ENCODE measurements around the gene PCBP3.
A peak's percentile ranks its signal among the peaks of the same experiment; 100 is the strongest.
"Not testable (repeated sequence)": the region's sequence is repeated elsewhere in the genome, so short reads cannot be mapped to it uniquely, and the experiment has no call there.

PCBP3 gene

GRCh38 chr21:45801129-45801964 lies 157.8 kb downstream of the PCBP3 start:
- DNase-seq, result no peak
- no peaks in the 10 kb centered on the region for H3K27me3 Mint-ChIP-seq
- ATAC-seq, result no peak
- no peak overlapping the region for H3K4me3 Mint-ChIP-seq
- H3K27ac Mint-ChIP-seq, result peak overlapping the region in 1 of 2 donors; percentile 32
- H3K4me1 Mint-ChIP-seq, result no peaks in the 10 kb centered on the region
- no peaks in the 10 kb centered on the region for H3K9me3 Mint-ChIP-seq

GRCh38 chr21:45801989-45802388 lies 158.5 kb downstream of the PCBP3 start:
- Mint-ChIP-seq H3K27me3 (no peaks in the 10 kb centered on the region), H3K4me1 (no peaks in the 10 kb centered on the region), H3K27ac (no peak overlapping the region), H3K4me3 (no peak overlapping the region), H3K9me3 (no peaks in the 10 kb centered on the region)
- no peak for ATAC-seq
- DNase-seq, result no peak

GRCh38 chr21:45802425-45802824 lies 158.9 kb downstream of the PCBP3 start:
- Mint-ChIP-seq H3K9me3 (no peaks in the 10 kb centered on the region), H3K27me3 (no peaks in the 10 kb centered on the region), H3K27ac (no peak overlapping the region), H3K4me3 (no peak overlapping the region), H3K4me1 (no peaks in the 10 kb centered on the region)
- no peak for ATAC-seq
- DNase-seq, result no peak

- no peak overlapping the region for H3K27ac Mint-ChIP-seq
- DNase-seq, result no peak
- H3K9me3 Mint-ChIP-seq, result no peaks in the 10 kb centered on the region
- no peak for ATAC-seq
- no peaks in the 10 kb centered on the region for H3K4me1 Mint-ChIP-seq
- H3K27me3 Mint-ChIP-seq, result no peaks in the 10 kb centered on the region
- no peak overlapping the region for H3K4me3 Mint-ChIP-seq
Observed at GRCh38 chr21:45802956-45803617, 159.6 kb downstream of the PCBP3 start.

GRCh38 chr21:45803618-45804340 lies 160.3 kb downstream of the PCBP3 start:
- Mint-ChIP-seq H3K4me3 (no peak overlapping the region), H3K9me3 (no peaks in the 10 kb centered on the region), H3K27me3 (no peaks in the 10 kb centered on the region), H3K27ac (no peak overlapping the region), H3K4me1 (no peaks in the 10 kb centered on the region)
- ATAC-seq, result no peak
- DNase-seq, result no peak

- Mint-ChIP-seq H3K4me1 (no peaks in the 10 kb centered on the region), H3K27me3 (no peaks in the 10 kb centered on the region), H3K9me3 (no peaks in the 10 kb centered on the region), H3K27ac (no peak overlapping the region), H3K4me3 (no peak overlapping the region)
- ATAC-seq (no peak), DNase-seq (no peak)
Observed at GRCh38 chr21:45804809-45805313, 161.3 kb downstream of the PCBP3 start.

GRCh38 chr21:45805321-45805720 lies 161.8 kb downstream of the PCBP3 start:
- H3K4me3 Mint-ChIP-seq, result no peak overlapping the region

GRCh38 chr21:45806042-45806441 lies 162.5 kb downstream of the PCBP3 start:
- H3K4me1 Mint-ChIP-seq, result no peaks in the 10 kb centered on the region
- no peak for ATAC-seq
- H3K27ac Mint-ChIP-seq, result no peak overlapping the region
- no peak overlapping the region for H3K4me3 Mint-ChIP-seq
- no peaks in the 10 kb centered on the region for H3K27me3 Mint-ChIP-seq
- no peaks in the 10 kb centered on the region for H3K9me3 Mint-ChIP-seq
- no peak for DNase-seq

More at GRCh38 chr21:45805321-45805720, 161.8 kb downstream of the PCBP3 start:
- no peak overlapping the region for H3K27ac Mint-ChIP-seq
- H3K27me3 Mint-ChIP-seq, result no peaks in the 10 kb centered on the region
- DNase-seq (no peak), ATAC-seq (no peak)
- no peaks in the 10 kb centered on the region for H3K9me3 Mint-ChIP-seq
- H3K4me1 Mint-ChIP-seq, result no peaks in the 10 kb centered on the region

- DNase-seq, ATAC-seq: not testable (repeated sequence)
Observed at GRCh38 chr21:45808663-45809062, 165.1 kb downstream of the PCBP3 start.

GRCh38 chr21:45809421-45809820 lies 165.9 kb downstream of the PCBP3 start:
- Mint-ChIP-seq H3K27ac (no peak overlapping the region), H3K4me3 (no peak overlapping the region), H3K9me3 (no peaks in the 10 kb centered on the region), H3K27me3 (no peaks in the 10 kb centered on the region), H3K4me1 (no peaks in the 10 kb centered on the region)
- DNase-seq, result no peak
- no peak for ATAC-seq

More at GRCh38 chr21:45808663-45809062, 165.1 kb downstream of the PCBP3 start:
- H3K27me3 Mint-ChIP-seq, H3K4me3 Mint-ChIP-seq, H3K27ac Mint-ChIP-seq, H3K9me3 Mint-ChIP-seq, H3K4me1 Mint-ChIP-seq: not testable (repeated sequence)

GRCh38 chr21:45811136-45811535 lies 167.6 kb downstream of the PCBP3 start:
- Mint-ChIP-seq H3K27me3 (no peaks in the 10 kb centered on the region), H3K4me1 (no peaks in the 10 kb centered on the region), H3K9me3 (no peaks in the 10 kb centered on the region), H3K4me3 (no peak overlapping the region), H3K27ac (no peak overlapping the region)
- ATAC-seq (no peak), DNase-seq (no peak)

GRCh38 chr21:45814210-45814940 lies 170.8 kb downstream of the PCBP3 start:
- ATAC-seq, H3K9me3 Mint-ChIP-seq, H3K4me3 Mint-ChIP-seq, H3K27ac Mint-ChIP-seq, H3K27me3 Mint-ChIP-seq: not testable (repeated sequence)
- peaks cover 22% of the 10 kb centered on the region for H3K4me1 Mint-ChIP-seq
- peak; percentile 41 to 58 for DNase-seq

GRCh38 chr21:45815781-45816180 lies 172.3 kb downstream of the PCBP3 start:
- peak; percentile 30 to 69 for DNase-seq

GRCh38 chr21:45816794-45817193 lies 173.3 kb downstream of the PCBP3 start:
- ATAC-seq, result no peak
- peaks cover 9% of the 10 kb centered on the region for H3K27me3 Mint-ChIP-seq

More at GRCh38 chr21:45815781-45816180, 172.3 kb downstream of the PCBP3 start:
- not testable (repeated sequence) for H3K27me3 Mint-ChIP-seq, H3K4me3 Mint-ChIP-seq, ATAC-seq, H3K9me3 Mint-ChIP-seq, H3K27ac Mint-ChIP-seq
- H3K4me1 Mint-ChIP-seq, result peaks cover 36% of the 10 kb centered on the region

GRCh38 chr21:45817345-45817744 lies 173.8 kb downstream of the PCBP3 start:
- peaks cover 15% of the 10 kb centered on the region for H3K27me3 Mint-ChIP-seq
- H3K4me3 Mint-ChIP-seq, result no peak overlapping the region
- no peaks in the 10 kb centered on the region for H3K9me3 Mint-ChIP-seq
- no peak for ATAC-seq
- peaks cover 50% of the 10 kb centered on the region for H3K4me1 Mint-ChIP-seq
- no peak for DNase-seq
- peak overlapping the region in 1 of 2 donors; percentile 61 for H3K27ac Mint-ChIP-seq

More at GRCh38 chr21:45816794-45817193, 173.3 kb downstream of the PCBP3 start:
- Mint-ChIP-seq H3K27ac (peak overlapping the region in 1 of 2 donors; percentile 61), H3K9me3 (no peaks in the 10 kb centered on the region), H3K4me1 (peaks cover 46% of the 10 kb centered on the region), H3K4me3 (no peak overlapping the region)
- no peak for DNase-seq

Data from stimulated activated naive CD8-positive, alpha-beta T cell treated with anti-CD3 and anti-CD28 coated beads, Interleukin-15, amount 100 ng/mL, for 72 hours (primary cell).